Measurements from ENCODE around the gene IRF3.

IRF3 gene

DNA sequence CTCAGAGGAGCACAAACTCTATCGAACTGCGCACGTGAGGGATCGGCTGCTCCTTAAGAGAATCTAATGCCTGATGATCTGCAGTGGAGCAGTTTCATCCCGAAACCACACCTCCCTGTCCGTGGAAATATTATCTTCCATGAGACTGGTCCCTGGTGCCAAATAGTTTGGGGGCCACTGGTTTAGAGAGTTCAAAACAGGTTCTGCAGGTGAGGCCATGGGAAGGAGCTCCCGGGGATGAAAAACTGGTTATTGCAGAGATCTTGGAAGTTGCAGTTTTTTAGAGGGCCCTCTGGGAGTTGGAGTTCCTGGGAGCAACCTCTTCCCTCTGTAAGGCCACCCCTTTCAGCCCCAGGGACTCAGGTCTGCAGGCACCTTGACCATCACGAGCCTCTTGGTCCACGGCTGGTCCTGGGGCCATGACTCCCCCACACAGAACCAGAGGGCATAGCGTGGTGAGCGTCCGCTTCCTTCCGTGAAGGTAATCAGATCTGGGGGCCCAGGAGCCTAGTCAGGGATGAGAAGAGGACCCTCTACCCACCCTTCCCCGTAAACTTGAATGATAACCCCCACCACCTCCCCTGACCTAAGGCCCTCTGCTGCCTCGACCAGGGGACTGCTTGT, 5.2 kb downstream of the IRF3 start:
- H3K4me3 ChIP-seq (replicated peaks in 1 of 2; ENCODE audit: low read depth in 2 of 2, low read length in 2 of 2), result no peak overlapping the region
- TF ChIP-seq, protein P1, sequence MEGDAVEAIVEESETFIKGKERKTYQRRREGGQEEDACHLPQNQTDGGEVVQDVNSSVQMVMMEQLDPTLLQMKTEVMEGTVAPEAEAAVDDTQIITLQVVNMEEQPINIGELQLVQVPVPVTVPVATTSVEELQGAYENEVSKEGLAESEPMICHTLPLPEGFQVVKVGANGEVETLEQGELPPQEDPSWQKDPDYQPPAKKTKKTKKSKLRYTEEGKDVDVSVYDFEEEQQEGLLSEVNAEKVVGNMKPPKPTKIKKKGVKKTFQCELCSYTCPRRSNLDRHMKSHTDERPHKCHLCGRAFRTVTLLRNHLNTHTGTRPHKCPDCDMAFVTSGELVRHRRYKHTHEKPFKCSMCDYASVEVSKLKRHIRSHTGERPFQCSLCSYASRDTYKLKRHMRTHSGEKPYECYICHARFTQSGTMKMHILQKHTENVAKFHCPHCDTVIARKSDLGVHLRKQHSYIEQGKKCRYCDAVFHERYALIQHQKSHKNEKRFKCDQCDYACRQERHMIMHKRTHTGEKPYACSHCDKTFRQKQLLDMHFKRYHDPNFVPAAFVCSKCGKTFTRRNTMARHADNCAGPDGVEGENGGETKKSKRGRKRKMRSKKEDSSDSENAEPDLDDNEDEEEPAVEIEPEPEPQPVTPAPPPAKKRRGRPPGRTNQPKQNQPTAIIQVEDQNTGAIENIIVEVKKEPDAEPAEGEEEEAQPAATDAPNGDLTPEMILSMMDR (IDR thresholded peaks at IDR 0.05; ENCODE audit: low read depth, low read length), result no peak

DNA sequence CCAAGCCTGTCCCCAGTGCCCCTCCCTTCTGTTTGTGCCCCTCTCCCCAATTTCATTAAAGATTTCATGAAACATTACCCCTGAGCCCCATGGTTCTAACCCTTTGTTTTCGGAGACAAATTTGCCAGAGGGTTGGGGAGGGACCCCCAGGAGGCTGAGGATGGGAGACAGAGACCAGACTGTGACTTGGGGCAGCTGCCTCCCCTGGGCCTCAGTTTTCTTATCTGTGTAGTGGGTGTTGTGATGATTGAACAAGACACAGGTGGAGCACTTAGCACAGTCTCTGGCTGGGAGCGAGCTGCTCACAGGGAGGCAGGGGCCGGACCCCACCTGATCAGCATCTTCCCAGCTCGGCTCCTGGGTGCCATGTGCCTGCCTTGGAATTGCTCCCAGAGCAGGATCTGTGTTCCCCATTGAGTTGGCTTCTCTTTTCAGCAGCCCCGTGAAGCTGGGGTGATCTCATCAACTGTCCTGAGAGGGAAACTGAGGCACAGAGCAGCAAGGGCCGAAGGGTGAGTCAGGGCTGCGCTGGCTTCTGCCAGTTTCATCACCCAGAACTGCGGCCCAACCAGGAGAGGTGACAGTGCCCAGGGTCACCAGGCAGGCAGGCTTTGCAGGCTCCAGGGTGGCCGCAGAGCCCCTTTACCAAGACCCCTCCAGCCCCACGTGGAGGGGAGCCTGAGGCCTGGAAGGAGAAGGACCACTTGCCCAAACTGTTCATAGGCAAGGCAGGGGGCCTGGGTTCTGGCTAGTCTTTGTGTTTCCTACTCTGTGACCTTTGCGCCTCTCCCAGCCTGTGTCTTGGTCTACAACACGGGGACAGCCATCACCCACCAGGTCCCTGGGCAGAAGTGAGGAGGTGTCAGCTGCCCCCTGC, 6.9 kb downstream of the IRF3 start:
- TF ChIP-seq, protein P1 (IDR thresholded peaks at IDR 0.05; ENCODE audit: low read depth, low read length), result no peak
- no peak overlapping the region for H3K4me3 ChIP-seq (replicated peaks in 1 of 2; ENCODE audit: low read depth in 2 of 2, low read length in 2 of 2)
- no peak for DNase-seq (ENCODE audit: low read depth in 2 of 2)

More for the DNA sequence above, 5.2 kb downstream of the IRF3 start:
- DNase-seq (ENCODE audit: low read depth in 2 of 2), result no peak

- H3K4me3 ChIP-seq (replicated peaks in 1 of 2; ENCODE audit: low read depth in 2 of 2, low read length in 2 of 2), result no peak overlapping the region
- TF ChIP-seq, protein P1 (IDR thresholded peaks at IDR 0.05; ENCODE audit: low read depth, low read length), result no peak
- no peak for DNase-seq (ENCODE audit: low read depth in 2 of 2)
Measured at GRCh38 chr19:49658139-49658517, 7.5 kb downstream of the IRF3 start.

DNA sequence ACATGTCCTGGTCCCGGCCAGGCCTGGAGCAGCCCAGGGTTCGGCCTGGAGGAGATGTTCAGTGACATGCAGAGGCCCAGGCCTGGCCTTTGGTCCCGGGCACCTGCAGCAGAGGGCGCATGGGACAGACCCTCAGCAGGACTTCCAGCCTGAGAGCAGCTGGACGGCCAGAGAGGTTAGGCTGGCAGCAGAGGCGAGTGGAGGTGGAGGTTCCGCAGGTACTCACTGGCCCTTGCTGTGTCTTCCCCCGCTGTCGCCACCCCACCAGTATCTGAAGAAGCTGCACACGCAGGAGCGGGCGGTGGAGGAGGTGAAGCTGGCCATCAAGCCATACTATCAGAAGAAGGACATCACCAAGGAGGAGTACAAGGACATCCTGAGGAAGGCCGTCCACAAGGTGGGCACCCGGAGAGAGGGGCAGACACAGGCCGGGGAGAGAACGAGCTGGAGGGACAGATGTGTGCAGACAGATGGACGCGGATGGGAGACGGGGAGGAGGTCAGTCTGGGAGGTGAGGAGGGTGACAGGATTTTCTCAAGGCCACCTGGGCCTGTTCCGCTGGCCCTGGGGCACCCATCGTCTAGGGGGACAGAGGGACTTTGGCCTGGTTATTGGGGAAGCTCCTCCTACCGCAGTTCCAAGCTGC, 8.0 kb downstream of the IRF3 start:
- TF ChIP-seq, protein P1 (IDR thresholded peaks at IDR 0.05; ENCODE audit: low read depth, low read length), result no peak
- no peak for DNase-seq (ENCODE audit: low read depth in 2 of 2)
- H3K4me3 ChIP-seq (replicated peaks in 1 of 2; ENCODE audit: low read depth in 2 of 2, low read length in 2 of 2), result no peak overlapping the region

- H3K4me3 ChIP-seq (replicated peaks in 1 of 2; ENCODE audit: low read depth in 2 of 2, low read length in 2 of 2), result no peak overlapping the region
- TF ChIP-seq, protein P1 (IDR thresholded peaks at IDR 0.05; ENCODE audit: low read depth, low read length), result no peak
- no peak for DNase-seq (ENCODE audit: low read depth in 2 of 2)
Measured at GRCh38 chr19:49656456-49657109, 9.1 kb downstream of the IRF3 start.

- TF ChIP-seq, protein P1 (IDR thresholded peaks at IDR 0.05; ENCODE audit: low read depth, low read length), result no peak
- DNase-seq (ENCODE audit: low read depth in 2 of 2), result no peak
- H3K4me3 ChIP-seq (replicated peaks in 1 of 2; ENCODE audit: low read depth in 2 of 2, low read length in 2 of 2), result no peak overlapping the region
Measured at GRCh38 chr19:49655570-49656455, 9.8 kb downstream of the IRF3 start.
